ENCODE measurements around the gene DLK2. TPM values are rescaled to one million over a fixed set of nuclear protein-coding genes. Genes with fewer than 3 reads are reported as not detected.

The DLK2 gene
- total and polyA plus RNA-seq, 2 of the 13 experiments (the other 11 are each of a cell fraction or from before 2014, with no cell fraction given), result 1.2 to 3.8 TPM

GRCh38 chr6:43435682-43436437, 19.5 kb downstream of the DLK2 start (continued):
- TF ChIP-seq POLR2G (IDR thresholded peaks at IDR 0.05; ENCODE audit: low read depth, low read length) (peak; percentile 22; the same call in 1 of the 2 replicates), RARG (CRISPR knock-in tag; IDR thresholded peaks at IDR 0.05; ENCODE audit: low read depth) (no peak), ZNF337 (CRISPR knock-in tag; IDR thresholded peaks at IDR 0.05; ENCODE audit: borderline replicate concordance, low read depth) (no peak), MAFK (conservative IDR thresholded peaks at IDR 0.05 in 1 of 2, IDR thresholded peaks at IDR 0.05 in 1 of 2; ENCODE audit: low read length in 2 of 2) (no peak), ARNT2 (CRISPR knock-in tag; IDR thresholded peaks at IDR 0.05; ENCODE audit: low read depth) (0 out of 2 replicates have a peak, but pooled peaks have one; percentile 1), ZNF644 (CRISPR knock-in tag; IDR thresholded peaks at IDR 0.05; ENCODE audit: low read depth) (0 out of 2 replicates have a peak, but pooled peaks have one; percentile 15), POGK (CRISPR knock-in tag; conservative IDR thresholded peaks at IDR 0.05) (no peak), GLI4 (CRISPR knock-in tag; IDR thresholded peaks at IDR 0.05; ENCODE audit: borderline replicate concordance) (0 out of 2 replicates have a peak, but pooled peaks have one; percentile 17), NFYC (CRISPR knock-in tag; IDR thresholded peaks at IDR 0.05) (no peak), TOE1 (CRISPR knock-in tag; IDR thresholded peaks at IDR 0.05) (no peak), ZNF7 (CRISPR knock-in tag; IDR thresholded peaks at IDR 0.05) (no peak), ZNF264 (CRISPR knock-in tag; IDR thresholded peaks at IDR 0.05) (no peak), PRDM15 (CRISPR knock-in tag; IDR thresholded peaks at IDR 0.05) (no peak), IKZF1 (IDR thresholded peaks at IDR 0.05) (no peak), STAG1 (CRISPR knock-in tag; IDR thresholded peaks at IDR 0.05) (no peak), SRSF1 (optimal IDR thresholded peaks at IDR 0.05; ENCODE audit: low read depth, low read length) (no peak), MTA1 (CRISPR knock-in tag; IDR thresholded peaks at IDR 0.05; ENCODE audit: borderline replicate concordance) (0 out of 2 replicates have a peak, but pooled peaks have one; percentile 41), ZFYVE20 (CRISPR knock-in tag; IDR thresholded peaks at IDR 0.05; ENCODE audit: borderline replicate concordance, low read depth) (no peak)
